HG03103 (cell line): ENCODE data around the gene MCCC1.
"Not testable (repeated sequence)": the region's sequence is repeated elsewhere in the genome, so short reads cannot be mapped to it uniquely, and the experiment has no call there.

ENCODE experiments used
- ATAC-seq: cut with Tn5 transposase; IDR thresholded peaks from one replicate; pipeline ENCODE4 v1.9.1; 2021; ENCODE audit warnings: low read depth; ENCODE audit not compliant: unreplicated experiment

MCCC1 gene

DNA sequence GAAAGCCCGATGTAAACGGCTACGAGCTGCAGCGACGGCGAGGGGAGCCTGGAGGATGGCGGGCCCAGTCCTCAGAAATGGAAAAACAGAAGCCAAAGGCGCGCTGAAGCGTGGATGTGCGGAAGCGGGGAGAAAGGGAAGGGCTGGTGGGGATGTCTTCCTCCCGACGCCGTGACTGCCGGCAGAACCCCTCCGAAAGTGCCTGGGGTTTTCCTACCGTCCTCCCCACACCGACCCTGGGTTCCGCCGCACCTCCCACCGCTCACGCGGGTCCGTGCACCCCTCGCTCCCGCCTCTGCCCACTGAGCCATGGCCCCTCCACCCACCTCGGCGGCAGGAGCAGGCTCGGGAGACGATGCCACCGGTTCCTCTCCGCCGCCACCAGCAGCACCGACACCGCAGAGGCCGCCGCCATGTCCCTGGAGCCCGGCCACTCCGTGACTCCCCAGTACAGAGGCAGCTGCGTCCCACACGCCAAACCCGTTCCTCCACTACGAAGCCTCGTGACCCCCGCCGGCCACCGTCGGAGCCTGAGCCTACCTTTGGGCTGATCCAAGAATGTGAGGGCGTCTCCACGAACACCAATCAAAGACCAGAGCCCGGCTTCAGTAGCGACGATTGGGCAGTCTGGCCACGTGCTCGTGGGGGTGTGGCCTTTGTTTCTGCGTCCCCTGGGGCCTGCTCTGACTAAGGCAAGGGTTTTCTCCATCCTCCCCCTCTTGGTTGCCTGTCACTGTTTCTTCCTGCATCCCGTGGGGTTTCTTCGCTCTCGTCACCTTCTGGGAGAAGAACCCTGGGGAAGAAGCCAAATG, at the start of gene MCCC1:
Gene MCCC1, minus strand, starts transcription at position 471 of the 812 bp plus-strand sequence. Its CDS starts 56 bp downstream, at position 415.
- ATAC-seq = peak; percentile 98

DNA sequence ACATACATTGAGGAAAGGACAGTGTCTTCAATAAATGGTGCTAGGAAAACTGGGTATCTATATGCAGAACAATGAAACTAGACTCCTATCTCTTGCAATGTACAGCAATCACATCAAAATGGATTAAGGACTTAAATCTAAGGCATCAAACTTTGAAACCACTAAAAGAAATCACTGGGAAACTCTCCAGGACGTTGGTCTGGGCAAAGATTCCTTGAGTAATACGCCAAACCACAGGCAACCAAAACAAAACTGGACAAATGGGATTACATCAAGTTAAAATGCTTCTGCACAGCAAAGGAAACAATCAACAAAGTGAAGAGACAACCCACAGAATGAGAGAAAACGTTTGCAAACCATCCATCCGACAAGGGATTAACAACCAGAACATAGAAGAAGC, 48.8 kb upstream of the MCCC1 start:
- no peak for ATAC-seq

DNA sequence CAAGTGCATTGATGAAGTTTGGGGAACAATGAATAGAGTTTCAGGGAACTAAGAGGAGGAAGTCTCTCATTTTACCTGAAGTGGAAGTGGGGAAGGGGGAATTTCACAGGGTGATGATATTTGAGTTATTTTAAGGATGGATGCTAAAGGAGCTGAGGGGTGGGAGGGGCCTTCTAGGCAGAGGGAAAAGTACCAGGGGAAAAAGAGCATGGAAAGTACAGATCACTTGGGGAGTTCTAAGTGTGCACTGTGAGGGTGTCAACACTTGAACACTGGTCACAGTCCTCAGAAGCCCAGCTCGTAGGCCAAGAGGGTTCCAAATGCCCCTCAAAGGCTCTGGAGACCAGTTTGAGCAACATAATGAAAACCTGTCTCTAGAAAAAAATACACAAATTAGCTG, 45.1 kb upstream of the MCCC1 start:
- no peak for ATAC-seq

DNA sequence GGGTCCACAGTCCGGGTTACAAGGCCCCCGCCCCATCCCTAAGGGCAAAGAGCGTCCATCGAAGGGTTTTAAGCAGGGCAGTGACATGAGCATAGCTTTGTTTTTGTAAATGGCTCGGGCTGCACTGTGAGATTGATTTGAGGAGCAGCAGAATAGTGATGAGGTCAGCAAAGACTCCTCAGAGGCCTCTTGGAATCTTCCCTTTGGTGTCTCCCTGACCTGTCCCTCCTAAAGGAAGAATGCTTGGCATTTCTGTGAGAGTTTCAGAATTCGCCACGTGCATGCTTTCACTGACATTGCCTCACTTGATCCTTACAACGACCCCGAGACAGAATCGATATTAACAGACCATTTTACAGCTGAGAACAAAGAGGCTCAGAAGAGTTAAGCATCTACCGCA, 42.9 kb upstream of the MCCC1 start:
- no peak for ATAC-seq

GRCh38 chr3:183134844-183135243, 35.5 kb upstream of the MCCC1 start:
- ATAC-seq = no peak

- ATAC-seq = no peak
These were observed 33.1 kb upstream of the MCCC1 start for GRCh38 chr3:183132409-183132808.

DNA sequence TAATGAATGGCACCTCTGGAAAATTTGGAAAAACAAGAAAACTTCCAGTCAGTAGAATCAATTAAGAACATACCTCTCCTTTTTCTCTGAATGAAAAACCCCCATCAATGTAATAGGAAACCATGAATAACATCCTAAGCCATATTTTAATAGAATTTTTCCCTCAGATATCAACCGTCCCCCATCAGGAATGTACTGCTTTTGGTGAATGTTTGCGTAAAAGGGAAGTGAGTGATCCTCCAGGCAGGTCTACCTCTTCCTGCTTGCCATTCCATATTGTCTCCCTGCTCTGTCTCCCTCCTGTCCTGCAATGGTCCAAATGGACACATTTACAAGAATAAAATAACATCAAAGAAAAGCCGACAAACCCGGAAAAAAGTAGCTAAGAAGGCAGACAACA, 32.4 kb upstream of the MCCC1 start:
- no peak for ATAC-seq

DNA sequence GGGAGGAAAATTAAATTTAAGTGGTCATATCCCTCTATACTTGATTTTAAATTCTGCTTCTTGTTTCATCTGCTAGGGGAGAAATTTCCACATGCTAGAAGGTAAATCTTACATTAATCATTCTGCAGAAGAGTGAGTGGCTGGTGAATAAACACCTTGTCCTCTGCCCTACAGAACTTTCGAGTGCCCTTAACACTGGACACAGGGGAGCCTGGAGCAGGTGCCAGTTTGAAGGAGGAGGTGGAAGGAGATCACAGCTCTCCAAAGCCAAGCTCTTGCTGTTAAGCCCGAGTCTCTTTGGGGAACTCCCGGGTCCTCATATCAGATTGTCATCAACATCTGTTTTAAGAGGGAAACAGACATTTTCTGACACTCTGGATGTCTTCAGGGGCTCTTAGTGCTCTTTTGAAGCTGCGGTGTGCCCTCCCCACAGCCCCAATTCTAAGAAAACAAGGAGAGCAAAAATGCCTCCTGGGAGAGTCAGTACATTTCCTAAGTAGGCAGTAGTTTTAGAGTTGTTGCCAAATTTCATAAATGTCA, 32.0 kb upstream of the MCCC1 start:
- ATAC-seq = no peak

DNA sequence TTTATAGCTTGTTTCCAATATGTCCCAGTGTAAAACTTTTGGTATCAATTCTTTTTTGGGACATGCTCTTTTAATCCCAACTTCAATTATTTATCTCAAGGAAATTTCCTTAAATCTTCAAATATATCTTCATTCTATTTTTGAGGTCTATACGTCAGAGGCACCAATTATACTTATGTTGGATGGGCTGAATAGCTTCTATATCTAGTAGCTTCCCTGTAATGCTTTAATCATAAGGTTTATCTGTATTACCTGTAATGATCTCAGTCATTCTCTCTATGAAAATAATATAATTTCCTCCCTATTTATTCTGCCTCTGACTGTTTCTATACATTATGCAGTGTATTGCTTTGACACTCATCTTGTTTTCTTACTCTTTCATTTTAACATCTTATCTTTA, 29.9 kb upstream of the MCCC1 start:
- ATAC-seq = no peak

DNA sequence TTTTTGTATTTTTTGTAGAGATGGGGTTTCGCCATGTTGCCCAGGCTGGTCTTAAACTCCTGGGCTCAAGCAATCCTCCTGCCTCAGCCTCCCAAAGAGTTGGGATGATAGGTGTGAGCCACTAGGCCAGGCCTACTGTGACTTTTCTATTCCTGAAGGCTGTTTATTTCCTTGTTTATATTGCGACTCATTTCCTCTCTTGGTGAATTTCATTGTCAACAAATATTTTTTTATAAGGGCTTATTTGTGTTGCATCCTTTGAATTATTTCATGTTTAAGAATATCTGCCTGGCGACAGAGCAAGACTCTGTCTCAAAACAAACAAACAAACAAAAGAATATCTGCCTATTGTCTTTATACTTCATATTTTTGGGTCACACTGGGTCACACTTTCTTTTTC, 29.4 kb upstream of the MCCC1 start:
- ATAC-seq = no peak

DNA sequence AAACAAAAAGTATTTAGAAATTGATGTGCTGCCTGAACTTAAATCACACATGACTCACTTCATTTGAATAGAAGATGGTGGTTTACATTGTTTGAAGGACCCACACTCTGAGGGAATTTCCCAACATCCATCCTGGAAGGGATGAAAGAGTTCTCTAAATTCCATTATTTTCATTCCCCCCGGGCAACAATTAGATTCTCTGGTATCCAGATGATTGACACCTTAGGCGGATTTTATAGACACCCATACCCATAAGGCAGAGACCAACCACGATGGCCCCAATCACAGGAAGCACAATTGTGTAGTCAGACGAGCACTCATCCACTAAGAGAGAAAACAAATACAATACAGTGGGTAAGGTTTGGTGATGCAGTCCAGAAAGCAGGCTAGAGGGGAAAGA, 24.6 kb upstream of the MCCC1 start:
- ATAC-seq = no peak

DNA sequence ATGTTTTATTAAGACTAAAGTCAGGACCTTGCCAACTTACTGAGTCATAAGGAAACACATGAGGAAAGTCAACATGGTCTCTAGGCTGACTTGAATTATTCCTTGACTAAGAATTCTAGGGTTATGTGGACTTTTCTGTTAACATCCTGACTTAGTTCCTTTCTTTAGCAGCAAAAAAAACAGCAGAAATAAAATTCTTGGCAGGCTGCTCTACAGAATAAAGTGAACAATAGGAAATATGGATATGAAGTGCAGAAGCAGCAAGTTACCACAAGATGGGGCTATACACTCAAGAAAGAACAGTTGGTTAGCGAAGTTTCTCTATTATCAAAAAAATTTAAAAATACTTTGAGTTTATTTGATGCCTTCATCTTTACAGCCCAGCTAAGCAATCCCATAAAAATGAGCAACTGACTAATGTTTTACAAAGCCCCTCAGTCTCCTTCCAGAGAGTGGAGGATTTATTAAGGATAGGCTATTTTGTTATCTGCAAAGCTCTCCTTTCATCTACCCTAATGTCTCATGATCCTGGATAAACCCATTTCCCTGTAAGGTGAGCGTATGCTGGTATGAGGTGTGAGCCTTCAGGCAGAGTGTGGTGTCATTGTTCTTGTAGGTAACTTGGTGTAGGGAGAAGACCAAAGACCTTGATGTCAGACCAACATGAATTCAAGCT, 23.1 kb upstream of the MCCC1 start:
- no peak for ATAC-seq

- ATAC-seq = no peak
These were observed 21.4 kb upstream of the MCCC1 start for GRCh38 chr3:183120538-183121215.

GRCh38 chr3:183117056-183117455, 17.8 kb upstream of the MCCC1 start:
- ATAC-seq = no peak

DNA sequence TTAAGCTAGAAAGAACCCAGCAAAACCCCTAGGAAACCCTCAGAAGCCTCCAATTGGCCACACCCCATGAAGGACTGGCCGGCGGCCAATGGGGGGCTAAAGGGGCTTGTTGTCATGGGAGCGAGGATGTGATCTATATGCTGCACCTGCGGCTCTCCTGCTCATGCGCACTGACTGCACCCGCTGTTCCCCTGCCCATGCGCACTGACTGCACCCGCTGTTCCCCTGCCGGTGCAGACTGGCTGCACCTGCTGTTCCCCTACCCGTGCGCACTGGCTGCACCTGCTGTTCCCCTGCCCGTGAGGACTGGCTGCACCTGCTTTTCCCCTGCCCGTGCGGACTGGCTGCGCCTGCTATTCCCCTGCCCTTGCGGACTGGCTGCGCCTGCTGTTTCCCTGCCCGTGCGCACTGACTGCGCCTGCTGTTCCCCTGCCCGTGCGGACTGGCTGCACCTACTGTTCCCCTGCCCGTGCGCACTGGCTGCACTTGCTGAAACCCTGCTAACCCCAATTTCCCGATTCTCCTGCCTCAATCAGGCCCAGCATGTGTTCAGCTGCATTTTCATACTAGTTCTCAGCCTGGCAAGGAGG, 16.8 kb upstream of the MCCC1 start:
- ATAC-seq = peak; percentile 86

GRCh38 chr3:183114384-183115178, 15.3 kb upstream of the MCCC1 start:
- ATAC-seq = no peak

- ATAC-seq = not testable (repeated sequence)
These were observed 10.6 kb upstream of the MCCC1 start for GRCh38 chr3:183109847-183110246.

GRCh38 chr3:183108470-183108869, 9.2 kb upstream of the MCCC1 start:
- no peak for ATAC-seq

DNA sequence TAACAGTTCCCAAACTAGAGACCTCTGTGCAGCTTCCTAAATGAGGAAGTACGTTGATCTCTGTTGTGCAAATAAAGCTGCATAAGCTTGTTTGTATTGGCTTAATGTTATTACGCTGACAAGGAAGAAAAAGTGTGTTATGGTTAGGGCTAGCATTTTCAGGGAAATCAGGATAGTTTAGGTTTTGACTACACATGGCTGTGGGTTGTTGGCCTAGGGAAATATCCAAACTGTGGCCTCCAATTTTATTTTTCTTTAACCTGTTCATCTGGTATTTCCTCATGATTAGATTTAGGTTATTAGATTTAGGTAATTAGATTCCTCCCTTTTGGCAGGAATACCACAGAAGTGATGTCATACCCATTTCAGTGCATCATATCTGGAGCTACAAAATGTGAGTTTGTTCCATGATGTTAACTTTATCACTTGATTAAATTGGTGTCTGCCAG, 8.7 kb upstream of the MCCC1 start:
- no peak for ATAC-seq

GRCh38 chr3:183107372-183107771, 8.1 kb upstream of the MCCC1 start:
- ATAC-seq = not testable (repeated sequence)
